HTERT RPE-1 (cell line): ENCODE results near the gene RAD9A.

Experiments used
- in situ Hi-C: fragments of 300-500 bp; cut with MboI; formaldehyde crosslinking; loops from 4 replicates; pipeline ENCODE4 v1.14.3; 2020; ENCODE audit warnings: low sequenced_read_pairs

The RAD9A gene

GRCh38 chr11:67408437-67409200 is 16.8 kb downstream of the RAD9A start:
- in situ Hi-C loops: no loop called here

GRCh38 chr11:67409261-67409666 is 17.5 kb downstream of the RAD9A start:
- in situ Hi-C loops: no loop called here

GRCh38 chr11:67409781-67410368 is 18.1 kb downstream of the RAD9A start:
- in situ Hi-C loops: no loop called here

- in situ Hi-C loops: no loop called here
These were observed 18.6 kb downstream of the RAD9A start for GRCh38 chr11:67410369-67410831.

- in situ Hi-C loops: no loop called here
These were observed 19.4 kb downstream of the RAD9A start for GRCh38 chr11:67410984-67411784.

- in situ Hi-C loops: no loop called here
These were observed 20.0 kb downstream of the RAD9A start for GRCh38 chr11:67411785-67412152.

GRCh38 chr11:67412495-67413179 is 20.9 kb downstream of the RAD9A start:
- in situ Hi-C loops: no loop called here

- in situ Hi-C loops: no loop called here
These were observed 21.6 kb downstream of the RAD9A start for GRCh38 chr11:67413266-67413849.

- in situ Hi-C loops: no loop called here
These were observed 23.9 kb downstream of the RAD9A start, which contains the start of gene CARNS1 for GRCh38 chr11:67415501-67416304. Gene CARNS1 (plus strand): TSS chr11:67415678. CDS start chr11:67416200, 522 bp downstream.

- in situ Hi-C loops: no loop called here
These were observed 24.9 kb downstream of the RAD9A start for GRCh38 chr11:67416416-67417335.

GRCh38 chr11:67417425-67417824 is 25.6 kb downstream of the RAD9A start:
- in situ Hi-C loops: no loop called here

- in situ Hi-C loops: no loop called here
These were observed 26.9 kb downstream of the RAD9A start for GRCh38 chr11:67418476-67419281.

- in situ Hi-C loops: no loop called here
These were observed 27.7 kb downstream of the RAD9A start for GRCh38 chr11:67419325-67420049.

GRCh38 chr11:67420147-67420645 is 28.4 kb downstream of the RAD9A start:
- in situ Hi-C loops: no loop called here

GRCh38 chr11:67420646-67421429 is 29.1 kb downstream of the RAD9A start:
- in situ Hi-C loops: no loop called here

- in situ Hi-C loops: no loop called here
These were observed 29.7 kb downstream of the RAD9A start for GRCh38 chr11:67421430-67422031.
